Measurements from ENCODE around the gene TMEM86B.
"Not testable (repeated sequence)": the region's sequence is repeated elsewhere in the genome, so short reads cannot be mapped to it uniquely, and the experiment has no call there.

TMEM86B gene

GRCh38 chr19:55228015-55228391 is 560 bp downstream of the TMEM86B start:
- Mint-ChIP-seq H3K9me3 (no peaks in the 10 kb centered on the region), H3K27me3 (ENCODE audit: low read depth) (no peaks in the 10 kb centered on the region), H3K4me3 (no peak overlapping the region), H3K27ac (peak overlapping the region in 1 of 3 experiments; percentile 57), H3K4me1 (no peaks in the 10 kb centered on the region), H3K36me3 (ENCODE audit: low read depth) (peaks cover 15% of the 10 kb centered on the region)
- TF ChIP-seq CTCF (IDR thresholded peaks at IDR 0.05; ENCODE audit: unreplicated experiment in 3 of 3): no peak

GRCh38 chr19:55227241-55228014 is 1.1 kb downstream of the TMEM86B start:
- Mint-ChIP-seq H3K9me3 (no peaks in the 10 kb centered on the region), H3K4me3 (no peak overlapping the region), H3K4me1 (no peaks in the 10 kb centered on the region), H3K36me3 (ENCODE audit: low read depth) (peaks cover 11% of the 10 kb centered on the region), H3K27me3 (ENCODE audit: low read depth) (no peaks in the 10 kb centered on the region), H3K27ac (peak overlapping the region in 1 of 3 experiments; percentile 57)
- no peak for TF ChIP-seq CTCF (IDR thresholded peaks at IDR 0.05; ENCODE audit: unreplicated experiment in 3 of 3)

- H3K27ac Mint-ChIP-seq: no peak overlapping the region
- no peaks in the 10 kb centered on the region for H3K27me3 Mint-ChIP-seq (ENCODE audit: low read depth)
- no peaks in the 10 kb centered on the region for H3K4me1 Mint-ChIP-seq
- no peaks in the 10 kb centered on the region for H3K9me3 Mint-ChIP-seq
- no peak for TF ChIP-seq CTCF (IDR thresholded peaks at IDR 0.05; ENCODE audit: unreplicated experiment in 3 of 3)
- no peak overlapping the region for H3K4me3 Mint-ChIP-seq
- peaks cover 6% of the 10 kb centered on the region for H3K36me3 Mint-ChIP-seq (ENCODE audit: low read depth)
Observed at GRCh38 chr19:55226788-55227187, 1.8 kb downstream of the TMEM86B start.

GRCh38 chr19:55226273-55226672 is 2.3 kb downstream of the TMEM86B start:
- H3K9me3 Mint-ChIP-seq: no peaks in the 10 kb centered on the region
- peaks cover 6% of the 10 kb centered on the region for H3K36me3 Mint-ChIP-seq (ENCODE audit: low read depth)
- no peak for TF ChIP-seq CTCF (IDR thresholded peaks at IDR 0.05; ENCODE audit: unreplicated experiment in 3 of 3)
- H3K27ac Mint-ChIP-seq: no peak overlapping the region
- H3K27me3 Mint-ChIP-seq (ENCODE audit: low read depth): no peaks in the 10 kb centered on the region
- H3K4me3 Mint-ChIP-seq: no peak overlapping the region
- H3K4me1 Mint-ChIP-seq: no peaks in the 10 kb centered on the region

- no peak for TF ChIP-seq CTCF (IDR thresholded peaks at IDR 0.05; ENCODE audit: unreplicated experiment in 3 of 3)
- peaks cover 9% of the 10 kb centered on the region for H3K36me3 Mint-ChIP-seq (ENCODE audit: low read depth)
- no peak overlapping the region for H3K27ac Mint-ChIP-seq
- no peak overlapping the region for H3K4me3 Mint-ChIP-seq
- no peaks in the 10 kb centered on the region for H3K9me3 Mint-ChIP-seq
- H3K27me3 Mint-ChIP-seq (ENCODE audit: low read depth): no peaks in the 10 kb centered on the region
- H3K4me1 Mint-ChIP-seq: no peaks in the 10 kb centered on the region
Observed at GRCh38 chr19:55225415-55225958, 3.1 kb downstream of the TMEM86B start.

- H3K9me3 Mint-ChIP-seq; H3K27me3 Mint-ChIP-seq (ENCODE audit: low read depth); H3K4me1 Mint-ChIP-seq; H3K36me3 Mint-ChIP-seq (ENCODE audit: low read depth); H3K4me3 Mint-ChIP-seq; H3K27ac Mint-ChIP-seq: not testable (repeated sequence)
Observed at GRCh38 chr19:55224679-55225414, 3.7 kb downstream of the TMEM86B start.
